NT2/D1 (cell line): Measurements from ENCODE around the gene NRARP.
"Not testable (repeated sequence)": the region's sequence is repeated elsewhere in the genome, so short reads cannot be mapped to it uniquely, and the experiment has no call there.

Source experiments
- DNase-seq: peaks from one replicate; pipeline ENCODE4 v3.0.0-alpha.2; 2011; ENCODE audit warnings: low read depth, low spot score
- H3K27me3 ChIP-seq: 2 replicates; pipeline ENCODE4 v1.6.0; 2011; ENCODE audit warnings: mild to moderate bottlenecking; ENCODE audit not compliant: insufficient read length, insufficient read depth
- H3K36me3 ChIP-seq: 2 replicates; pipeline ENCODE4 v1.6.1; 2011; ENCODE audit warnings: mild to moderate bottlenecking, low read length, mixed read lengths; ENCODE audit not compliant: insufficient read depth, insufficient read length
- H3K4me1 ChIP-seq: 2 replicates; pipeline ENCODE4 v1.5.1; 2011; ENCODE audit not compliant: insufficient read depth, insufficient read length
- H3K4me3 ChIP-seq: 2 replicates; pipeline ENCODE4 v1.5.1; 2011; ENCODE audit warnings: low read depth; ENCODE audit not compliant: insufficient read length
- H3K9ac ChIP-seq: 2 replicates; pipeline ENCODE4 v1.6.0; 2011; ENCODE audit warnings: low read depth; ENCODE audit not compliant: insufficient read length
- H3K9me3 ChIP-seq: 2 replicates; pipeline ENCODE4 v1.5.1; 2011; ENCODE audit warnings: mild to moderate bottlenecking, low read length; ENCODE audit not compliant: insufficient read depth
- SUZ12 ChIP-seq: IDR thresholded peaks from 2 replicates; pipeline ENCODE4 v1.6.1; 2011; ENCODE audit not compliant: insufficient read length, insufficient read depth; ENCODE audit errors: extremely low read depth
- YY1 ChIP-seq: IDR thresholded peaks from 2 replicates; pipeline ENCODE4 v1.6.1; 2011; ENCODE audit not compliant: insufficient read length, insufficient read depth
- ZNF274 ChIP-seq: IDR thresholded peaks from 2 replicates; pipeline ENCODE4 v1.6.1; 2011; ENCODE audit warnings: mild to moderate bottlenecking, low read depth, low read length

The NRARP gene

DNA sequence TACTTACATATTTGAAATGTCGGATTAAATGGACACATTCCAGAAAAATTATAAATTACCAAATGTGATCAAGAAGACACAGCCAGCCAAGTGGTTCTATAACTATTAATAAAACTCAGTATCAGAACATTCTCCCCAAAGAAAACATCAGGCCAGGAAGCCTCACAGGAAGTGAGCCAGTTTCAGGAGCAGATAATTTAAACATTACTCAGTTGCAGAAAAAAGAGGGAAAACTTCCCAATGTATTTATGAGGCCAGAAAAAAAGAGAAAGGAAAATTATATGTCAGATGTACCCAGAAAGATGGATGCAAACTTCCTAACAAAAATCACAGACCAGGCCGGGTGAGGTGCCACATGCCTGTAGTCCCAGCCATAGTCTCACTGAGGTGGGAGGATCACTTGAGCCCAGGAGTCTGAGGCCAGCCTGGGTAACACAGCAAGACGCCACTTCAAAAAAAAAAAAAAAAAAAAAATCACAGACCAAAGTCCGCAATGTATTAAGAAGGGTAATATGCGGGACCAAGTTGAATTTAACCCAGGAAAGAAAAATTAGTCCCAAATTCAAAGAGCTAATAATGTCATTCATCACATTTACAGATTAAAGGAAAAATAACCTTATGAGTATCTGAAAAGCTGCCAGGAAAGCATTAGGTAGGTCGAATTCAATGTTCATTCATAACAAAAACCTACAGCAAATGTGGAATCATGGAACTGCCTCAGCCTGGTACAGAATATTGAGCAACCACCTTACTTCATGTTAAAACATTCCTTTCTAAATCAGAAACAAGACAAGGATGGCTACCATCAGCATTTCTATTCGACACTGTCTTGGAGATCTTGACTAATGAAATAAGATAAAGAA, 37.2 kb upstream of the NRARP start:
- H3K9me3 ChIP-seq: peaks cover 6% of the 10 kb centered on the region
- H3K4me1 ChIP-seq: peaks cover 2% of the 10 kb centered on the region
- no peak overlapping the region for H3K4me3 ChIP-seq
- no peaks in the 10 kb centered on the region for H3K36me3 ChIP-seq
- H3K9ac ChIP-seq: no peak overlapping the region
- TF ChIP-seq YY1 (no peak), ZNF274 (no peak), SUZ12 (no peak)
- DNase-seq: no peak
- no peaks in the 10 kb centered on the region for H3K27me3 ChIP-seq

DNA sequence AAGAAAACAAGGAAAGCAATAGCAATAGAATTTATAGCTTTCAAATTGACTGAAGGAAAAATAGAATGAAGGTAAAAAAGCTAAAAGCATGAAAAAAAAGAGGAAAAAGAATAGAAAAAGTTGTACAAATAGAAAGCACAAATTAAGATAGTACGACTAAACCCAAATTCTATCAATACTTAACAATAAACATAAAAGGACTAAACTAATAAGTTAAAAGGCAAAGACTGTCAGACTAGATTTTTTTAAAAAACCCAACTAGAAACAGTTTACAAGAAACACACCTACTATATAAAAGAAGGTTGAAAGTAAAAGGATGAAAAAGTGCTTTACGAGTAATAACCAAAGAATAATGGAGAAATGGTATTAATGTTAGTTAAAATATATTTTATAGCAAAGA, 34.7 kb upstream of the NRARP start:
- TF ChIP-seq SUZ12: no peak
- TF ChIP-seq ZNF274: no peak
- TF ChIP-seq YY1: no peak
- no peak overlapping the region for H3K4me3 ChIP-seq
- no peaks in the 10 kb centered on the region for H3K27me3 ChIP-seq
- no peak for DNase-seq
- no peak overlapping the region for H3K9ac ChIP-seq
- H3K4me1 ChIP-seq: peaks cover 7% of the 10 kb centered on the region
- H3K9me3 ChIP-seq: peaks cover 6% of the 10 kb centered on the region; the same call in 1 of the 2 replicates
- H3K36me3 ChIP-seq: no peaks in the 10 kb centered on the region

DNA sequence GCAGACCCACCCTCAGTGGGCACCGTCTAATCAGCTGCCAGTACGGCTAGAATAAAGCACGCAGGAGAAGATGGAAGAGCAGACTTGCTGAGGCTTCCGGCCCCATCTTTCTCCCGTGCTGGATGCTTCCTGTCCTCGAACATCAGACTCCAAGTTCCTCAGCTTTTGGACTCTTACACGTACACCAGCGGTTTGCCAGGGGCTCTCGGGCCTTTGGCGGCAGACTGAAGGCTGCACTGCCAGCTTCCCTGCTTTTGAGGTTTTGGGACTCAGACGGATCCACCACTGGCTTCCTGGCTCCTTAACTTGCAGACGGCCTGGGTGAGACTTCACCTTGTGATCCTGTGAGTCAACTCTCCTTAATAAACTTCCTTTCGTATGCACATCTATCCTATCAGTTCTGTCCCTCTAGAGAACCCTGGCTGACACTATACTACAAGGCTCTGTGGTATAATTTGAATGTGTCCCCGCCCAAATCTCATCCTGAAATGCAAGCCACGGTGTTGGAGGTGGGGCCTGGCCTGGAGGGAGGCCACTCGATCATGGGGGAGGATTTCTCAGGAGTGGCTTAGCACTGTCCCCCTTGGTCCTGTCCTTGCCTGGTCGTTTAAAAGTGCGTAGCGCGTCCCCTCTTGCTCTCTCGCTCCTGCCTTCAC, 31.1 kb upstream of the NRARP start:
- peaks cover 5% of the 10 kb centered on the region for H3K4me1 ChIP-seq
- H3K27me3 ChIP-seq: no peaks in the 10 kb centered on the region
- no peaks in the 10 kb centered on the region for H3K36me3 ChIP-seq
- H3K9ac ChIP-seq: no peak overlapping the region
- no peak overlapping the region for H3K4me3 ChIP-seq
- DNase-seq: no peak
- TF ChIP-seq YY1 (no peak), SUZ12 (no peak), ZNF274 (no peak)
- peaks cover 6% of the 10 kb centered on the region; the same call in 1 of the 2 replicates for H3K9me3 ChIP-seq

DNA sequence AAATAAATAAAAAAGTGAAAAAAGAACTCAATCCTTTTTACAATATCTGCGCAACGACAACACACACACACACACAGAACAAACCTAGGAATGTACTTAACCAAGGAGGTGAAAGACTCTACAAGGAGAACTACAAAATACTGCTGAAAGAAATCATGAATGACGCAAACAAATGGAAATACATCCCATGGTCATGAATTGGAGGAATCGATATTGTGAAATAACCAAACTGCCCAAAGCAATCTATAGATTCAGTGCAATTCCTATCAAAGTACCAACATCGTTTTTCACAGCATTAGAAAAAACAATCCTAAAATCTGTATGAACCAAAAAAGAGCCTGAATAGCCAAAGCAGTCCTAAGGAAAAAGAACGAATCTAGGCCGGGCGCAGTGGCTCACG, 29.9 kb upstream of the NRARP start:
- TF ChIP-seq SUZ12 (no peak), YY1 (no peak), ZNF274 (no peak)
- no peak for DNase-seq
- peaks cover 4% of the 10 kb centered on the region; the same call in 1 of the 2 replicates for H3K9me3 ChIP-seq

DNA sequence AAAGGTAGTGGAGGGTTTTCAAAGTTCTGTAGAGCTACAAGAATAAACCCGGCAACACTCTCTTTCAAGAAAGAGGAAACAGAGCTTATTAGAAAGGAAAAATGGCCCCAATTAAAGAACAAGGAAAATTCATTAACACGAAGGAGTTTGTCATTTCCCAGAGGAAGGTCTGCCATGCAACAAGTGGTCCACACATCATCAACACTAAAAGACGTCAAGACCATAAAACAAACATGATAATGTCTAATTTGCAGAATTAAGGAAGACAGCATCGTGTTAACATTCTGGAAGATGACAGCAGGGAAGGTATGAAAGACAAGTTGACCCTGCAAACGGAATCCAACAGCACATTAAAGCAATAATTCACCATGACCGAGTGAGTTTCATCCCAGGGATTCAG, 28.6 kb upstream of the NRARP start:
- Histone ChIP-seq H3K9me3 (no peaks in the 10 kb centered on the region; the same call in 1 of the 2 replicates), H3K36me3 (no peaks in the 10 kb centered on the region), H3K4me3 (no peak overlapping the region), H3K4me1 (peaks cover 5% of the 10 kb centered on the region), H3K9ac (no peak overlapping the region), H3K27me3 (no peaks in the 10 kb centered on the region)
- TF ChIP-seq SUZ12: no peak
- TF ChIP-seq YY1: no peak
- no peak for TF ChIP-seq ZNF274
- no peak for DNase-seq

More for the DNA sequence above, 29.9 kb upstream of the NRARP start:
- Histone ChIP-seq H3K4me1 (peaks cover 5% of the 10 kb centered on the region), H3K36me3 (no peaks in the 10 kb centered on the region), H3K9ac (no peak overlapping the region), H3K27me3 (no peaks in the 10 kb centered on the region), H3K4me3 (no peak overlapping the region)

DNA sequence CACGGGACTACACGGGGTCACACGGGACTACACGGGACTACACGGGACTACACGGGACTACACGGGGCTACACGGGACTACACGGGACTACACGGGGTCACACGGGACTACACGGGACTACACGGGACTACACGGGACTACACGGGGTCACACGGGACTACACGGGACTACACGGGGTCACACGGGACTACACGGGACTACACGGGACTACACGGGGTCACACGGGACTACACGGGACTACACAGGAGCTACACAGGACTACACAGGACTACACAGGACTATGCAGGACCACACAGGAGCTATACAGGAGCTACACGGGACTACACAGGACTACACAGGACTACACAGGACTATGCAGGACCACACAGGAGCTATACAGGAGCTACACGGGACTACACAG, 27.5 kb upstream of the NRARP start:
- not testable (repeated sequence) for H3K4me3 ChIP-seq, H3K27me3 ChIP-seq, H3K9ac ChIP-seq, DNase-seq, H3K9me3 ChIP-seq, H3K4me1 ChIP-seq, H3K36me3 ChIP-seq

DNA sequence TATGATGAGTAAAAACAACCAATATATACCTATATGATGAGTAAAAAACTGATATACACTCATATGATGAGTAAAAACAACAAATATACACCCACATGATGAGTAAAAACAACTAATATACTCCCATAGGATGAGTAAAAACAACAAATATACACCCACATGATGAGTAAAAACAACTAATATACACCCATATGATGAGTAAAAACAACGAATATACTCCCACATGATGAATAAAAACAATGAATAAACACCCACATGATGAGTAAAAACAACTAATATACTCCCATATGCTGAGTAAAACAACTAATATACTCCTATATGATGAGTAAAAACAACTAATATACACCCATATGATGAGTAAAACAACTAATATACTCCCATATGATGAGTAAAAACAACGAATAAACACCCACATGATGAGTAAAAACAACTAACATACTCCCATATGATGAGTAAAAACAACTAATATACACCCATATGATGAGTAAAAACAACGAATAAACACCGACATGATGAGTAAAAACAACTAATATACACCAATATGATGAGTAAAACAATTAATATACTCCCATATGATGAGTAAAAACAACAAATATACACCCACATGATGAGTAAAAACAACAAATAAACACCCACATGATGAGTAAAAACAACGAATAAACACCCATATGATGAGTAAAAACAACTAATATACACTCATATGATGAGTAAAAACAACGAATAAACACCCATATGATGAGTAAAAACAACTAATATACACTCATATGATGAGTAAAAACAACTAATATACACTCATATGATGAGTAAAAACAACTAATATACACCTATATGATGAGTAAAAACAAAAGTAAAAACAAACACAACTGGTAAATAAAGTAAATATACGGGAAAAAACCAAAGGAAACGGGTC, 25.8 kb upstream of the NRARP start:
- H3K4me1 ChIP-seq, DNase-seq, H3K4me3 ChIP-seq, H3K27me3 ChIP-seq, H3K9me3 ChIP-seq, H3K9ac ChIP-seq, H3K36me3 ChIP-seq: not testable (repeated sequence)
